A673 (cell line): ENCODE results near the gene ROR1. TPM values are rescaled to one million over a fixed set of nuclear protein-coding genes. Genes with fewer than 3 reads are reported as not detected.

ENCODE experiments used
- BruUV-seq: library from RNA; stranded (reverse); fragments of 400-500 nt; replicated peaks from 2 replicates; lab custom pipeline; 2021; lab: Mats Ljungman, UMichigan
- CTCF ChIA-PET: fragments of 300-600 bp; sonication (Branson Sonifier 250); formaldehyde crosslinking; loops from one replicate; lab custom pipeline; 2022; ENCODE audit warnings: antibody characterized with exemption; lab: Charles Lee
- POLR2A ChIA-PET: fragments of 300-600 bp; sonication (Branson Sonifier 250); formaldehyde crosslinking; loops from one replicate; lab custom pipeline; 2022; ENCODE audit warnings: antibody characterized with exemption; ENCODE audit not compliant: low non-redundant PET; lab: Charles Lee
- DNase-seq: peaks from one replicate; pipeline ENCODE4 v3.0.0-alpha.2; 2015; ENCODE audit warnings: low spot score
- H3K27ac ChIP-seq: fragments of 200-600 bp; sonication (generic); 2 replicates; pipeline ENCODE4 v1.5.1; 2016; ENCODE audit warnings: mixed run types, low read depth, mild to moderate bottlenecking, mixed read lengths, antibody characterized with exemption, low read length; ENCODE audit not compliant: poor library complexity, severe bottlenecking
- H3K27me3 ChIP-seq: fragments of 200-600 bp; sonication (generic); replicated peaks from 2 replicates; pipeline ENCODE4 v1.6.1; 2017; ENCODE audit warnings: mixed run types, low read depth, mild to moderate bottlenecking, mixed read lengths, antibody characterized with exemption, low read length; ENCODE audit not compliant: insufficient read depth, poor library complexity
- H3K36me3 ChIP-seq: fragments of 200-600 bp; sonication (generic); 2 replicates; pipeline ENCODE4 v1.6.1; 2016; ENCODE audit warnings: mixed run types, mild to moderate bottlenecking, mixed read lengths, antibody characterized with exemption, low read length; ENCODE audit not compliant: insufficient read depth, poor library complexity, severe bottlenecking
- H3K4me1 ChIP-seq: fragments of 200-600 bp; sonication (generic); 2 replicates; pipeline ENCODE4 v1.6.1; 2017; ENCODE audit warnings: mixed run types, mild to moderate bottlenecking, mixed read lengths, antibody characterized with exemption, low read length; ENCODE audit not compliant: insufficient read depth, poor library complexity, severe bottlenecking
- H3K4me3 ChIP-seq: fragments of 200-600 bp; sonication (generic); 2 replicates; pipeline ENCODE4 v1.5.1; 2016; ENCODE audit warnings: low read depth, mixed run types, mild to moderate bottlenecking, mixed read lengths, low read length; ENCODE audit not compliant: poor library complexity, severe bottlenecking
- H3K9me3 ChIP-seq: fragments of 200-600 bp; sonication (generic); 2 replicates; pipeline ENCODE4 v1.6.1; 2016; ENCODE audit warnings: mixed run types, low read depth, mild to moderate bottlenecking, mixed read lengths, antibody characterized with exemption, low read length; ENCODE audit not compliant: poor library complexity, severe bottlenecking
- CTCF ChIP-seq: fragments of 300-800, 200-600 bp; sonication (generic); conservative IDR thresholded peaks from 2 replicates; pipeline ENCODE4 v1.5.1; 2017; ENCODE audit warnings: low read depth, mild to moderate bottlenecking, antibody characterized with exemption, low read length, moderate library complexity, mixed read lengths
- EZH2 ChIP-seq: fragments of 200-600 bp; sonication (generic); IDR thresholded peaks from 2 replicates; pipeline ENCODE4 v1.6.1; 2017; ENCODE audit warnings: borderline replicate concordance, low read depth, mild to moderate bottlenecking, mixed read lengths, antibody characterized with exemption, low read length; ENCODE audit not compliant: poor library complexity, severe bottlenecking
- intact Hi-C: fragments of 100-400 bp; cut with micrococcal nuclease; formaldehyde crosslinking; loops from one replicate; pipeline ENCODE4 v1.10.0; 2022; ENCODE audit not compliant: unreplicated experiment
- total RNA-seq: library from RNA; stranded (reverse); gene quantifications from 2 replicates; pipeline ENCODE4 v1.2.3, GENCODE V29; 2021

Gene ROR1
- total RNA-seq, 1 experiment from 2014 or later, result 7.4 TPM

- ChIA-PET POLR2A (no interaction called here), CTCF (no interaction called here)
- Histone ChIP-seq H3K4me1 (peaks cover 36% of the 10 kb centered on the region), H3K9me3 (peaks cover 6% of the 10 kb centered on the region), H3K36me3 (no peaks in the 10 kb centered on the region), H3K4me3 (no peak overlapping the region), H3K27me3 (no peaks in the 10 kb centered on the region), H3K27ac (no peak overlapping the region)
- DNase-seq, result no peak
- intact Hi-C loops, result no loop called here
- TF ChIP-seq CTCF, result no peak
- no peak for TF ChIP-seq EZH2
- BruUV-seq, result no TSS peak
These were observed 46.0 kb downstream of the ROR1 start for GRCh38 chr1:63819795-63820194.

- peaks cover 36% of the 10 kb centered on the region for H3K4me1 ChIP-seq
- H3K27ac ChIP-seq, result no peak overlapping the region
- peaks cover under 1% of the 10 kb centered on the region for H3K9me3 ChIP-seq
- intact Hi-C loops, result no loop called here
- CTCF ChIA-PET, result no interaction called here
- POLR2A ChIA-PET, result no interaction called here
- TF ChIP-seq EZH2 (no peak), CTCF (no peak)
- DNase-seq, result peak; percentile 18
- no peaks in the 10 kb centered on the region for H3K36me3 ChIP-seq
- no peak overlapping the region for H3K4me3 ChIP-seq
- H3K27me3 ChIP-seq, result no peaks in the 10 kb centered on the region
- no TSS peak for BruUV-seq
These were observed 47.5 kb downstream of the ROR1 start for GRCh38 chr1:63821091-63822005.

- TF ChIP-seq EZH2 (no peak), CTCF (no peak)
- ChIA-PET POLR2A (no interaction called here), CTCF (no interaction called here)
- Histone ChIP-seq H3K36me3 (no peaks in the 10 kb centered on the region), H3K4me1 (peaks cover 31% of the 10 kb centered on the region), H3K27ac (no peak overlapping the region), H3K4me3 (no peak overlapping the region), H3K9me3 (no peaks in the 10 kb centered on the region), H3K27me3 (no peaks in the 10 kb centered on the region)
- intact Hi-C loops, result no loop called here
- no TSS peak for BruUV-seq
- no peak for DNase-seq
These were observed 48.7 kb downstream of the ROR1 start for GRCh38 chr1:63822540-63822939.
